GM21717 (cell line): Measurements from ENCODE around the gene TRAPPC12.
"Not testable (repeated sequence)": the region's sequence is repeated elsewhere in the genome, so short reads cannot be mapped to it uniquely, and the experiment has no call there.

ENCODE experiments used
- ATAC-seq: cut with Tn5 transposase; IDR thresholded peaks from one replicate; pipeline ENCODE4 v1.9.1; 2021; ENCODE audit warnings: mild to moderate bottlenecking, moderate library complexity; ENCODE audit not compliant: unreplicated experiment

Gene TRAPPC12

GRCh38 chr2:3430740-3431490, 51.4 kb downstream of the TRAPPC12 start:
- no peak for ATAC-seq

- no peak for ATAC-seq
These were observed 52.6 kb downstream of the TRAPPC12 start for GRCh38 chr2:3432067-3432466.

GRCh38 chr2:3432693-3433338, 53.3 kb downstream of the TRAPPC12 start:
- ATAC-seq, result no peak

GRCh38 chr2:3433339-3433699, 53.8 kb downstream of the TRAPPC12 start:
- ATAC-seq, result no peak

- ATAC-seq, result no peak
These were observed 54.4 kb downstream of the TRAPPC12 start for GRCh38 chr2:3433776-3434400.

GRCh38 chr2:3434654-3435053, 55.2 kb downstream of the TRAPPC12 start:
- no peak for ATAC-seq

GRCh38 chr2:3435445-3435844, 56.0 kb downstream of the TRAPPC12 start:
- no peak for ATAC-seq

GRCh38 chr2:3440477-3440876, 61.0 kb downstream of the TRAPPC12 start:
- no peak for ATAC-seq

- no peak for ATAC-seq
These were observed 62.0 kb downstream of the TRAPPC12 start for GRCh38 chr2:3441465-3441864.

GRCh38 chr2:3442185-3442584, 62.7 kb downstream of the TRAPPC12 start:
- ATAC-seq, result no peak

GRCh38 chr2:3443083-3443482, 63.6 kb downstream of the TRAPPC12 start:
- no peak for ATAC-seq

GRCh38 chr2:3443506-3444084, 64.1 kb downstream of the TRAPPC12 start:
- ATAC-seq, result no peak

GRCh38 chr2:3445891-3446290, 66.4 kb downstream of the TRAPPC12 start:
- ATAC-seq, result no peak

GRCh38 chr2:3446381-3446780, 66.9 kb downstream of the TRAPPC12 start:
- no peak for ATAC-seq

- ATAC-seq, result not testable (repeated sequence)
These were observed 67.7 kb downstream of the TRAPPC12 start for GRCh38 chr2:3447186-3447585.

GRCh38 chr2:3447789-3448317, 68.4 kb downstream of the TRAPPC12 start:
- no peak for ATAC-seq

GRCh38 chr2:3448441-3448911, 69.0 kb downstream of the TRAPPC12 start:
- not testable (repeated sequence) for ATAC-seq

- no peak for ATAC-seq
These were observed 69.6 kb downstream of the TRAPPC12 start for GRCh38 chr2:3449086-3449485.

GRCh38 chr2:3449936-3450335, 70.4 kb downstream of the TRAPPC12 start:
- ATAC-seq, result no peak

GRCh38 chr2:3450385-3451010, 71.0 kb downstream of the TRAPPC12 start:
- no peak for ATAC-seq

- no peak for ATAC-seq
These were observed 71.7 kb downstream of the TRAPPC12 start for GRCh38 chr2:3451169-3451568.
